GM18873 (cell line): ENCODE results near the gene KRTAP13-3.

Experiments
- ATAC-seq: cut with Tn5 transposase; IDR thresholded peaks from one replicate; pipeline ENCODE4 v1.9.1; 2021; ENCODE audit warnings: mild to moderate bottlenecking, moderate library complexity, moderate number of reproducible peaks; ENCODE audit not compliant: unreplicated experiment, low FRiP score

KRTAP13-3 gene, protein sequence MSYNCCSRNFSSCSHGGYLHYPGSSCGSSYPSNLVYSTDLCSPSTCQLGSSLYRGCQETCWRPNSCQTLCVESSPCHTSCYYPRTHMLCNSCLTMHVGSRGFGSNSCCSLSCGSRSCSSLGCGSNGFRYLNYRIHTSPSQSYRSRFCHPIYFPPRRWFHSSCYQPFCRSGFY

DNA sequence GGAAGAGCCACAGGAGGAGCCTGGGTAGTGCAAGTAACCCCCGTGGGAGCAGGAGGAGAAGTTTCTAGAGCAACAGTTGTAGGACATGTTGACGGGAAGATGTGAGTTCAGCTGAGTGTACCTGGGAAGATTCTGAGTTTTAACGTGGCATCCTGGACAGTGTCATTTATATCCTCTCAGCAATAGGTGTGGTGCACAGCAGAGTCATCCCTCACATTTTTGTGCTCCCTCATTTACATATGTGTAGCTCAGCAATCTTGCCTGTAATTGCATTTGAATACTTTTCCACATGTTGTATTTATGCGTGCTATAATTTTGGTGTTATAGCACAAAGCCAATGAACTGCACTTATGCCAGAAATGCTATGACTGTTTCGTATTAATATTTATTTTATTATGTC, at the start of gene KRTAP13-3:
TSS of gene KRTAP13-3 (minus strand) at position 101 of the 400 bp plus-strand sequence. CDS start at position 87, 14 bp downstream.
- ATAC-seq: no peak

DNA sequence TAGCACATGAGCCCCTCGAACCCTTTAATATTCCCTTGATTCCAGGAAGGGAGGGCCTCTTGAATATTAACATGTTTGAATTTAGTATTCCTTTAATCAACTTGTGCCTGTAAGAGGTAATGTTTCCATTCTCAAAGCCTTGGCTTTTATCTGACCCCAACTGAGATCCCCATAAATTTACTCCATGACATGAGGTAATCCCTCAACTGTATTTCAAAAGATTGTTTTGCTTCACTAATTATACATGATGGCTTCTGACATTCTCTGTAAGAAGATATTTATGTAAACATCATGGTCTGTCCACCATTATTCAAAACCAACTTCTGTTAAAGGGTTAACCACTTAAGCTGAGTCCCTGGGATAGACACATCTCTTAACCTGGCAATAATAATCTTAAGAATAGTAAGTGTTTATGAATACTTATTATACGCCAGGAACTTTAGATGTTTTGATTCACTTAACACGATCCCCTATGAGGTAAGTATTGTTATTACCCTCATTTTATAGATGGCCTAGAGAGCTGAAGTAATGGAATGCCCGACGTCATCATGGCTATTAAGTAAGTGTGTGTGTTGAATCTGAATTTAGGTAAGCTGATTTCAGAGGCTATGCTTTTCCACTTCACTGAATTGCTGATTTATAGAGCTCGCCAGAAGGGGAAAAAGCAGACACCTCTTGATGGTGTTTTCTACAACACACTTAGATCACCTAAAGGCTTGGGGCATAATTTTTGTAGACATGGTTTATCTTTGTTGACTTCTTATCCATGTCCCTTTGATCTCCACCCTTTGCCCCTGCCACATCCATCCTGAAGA, 43.4 kb upstream of the KRTAP13-3 start:
- no peak for ATAC-seq

DNA sequence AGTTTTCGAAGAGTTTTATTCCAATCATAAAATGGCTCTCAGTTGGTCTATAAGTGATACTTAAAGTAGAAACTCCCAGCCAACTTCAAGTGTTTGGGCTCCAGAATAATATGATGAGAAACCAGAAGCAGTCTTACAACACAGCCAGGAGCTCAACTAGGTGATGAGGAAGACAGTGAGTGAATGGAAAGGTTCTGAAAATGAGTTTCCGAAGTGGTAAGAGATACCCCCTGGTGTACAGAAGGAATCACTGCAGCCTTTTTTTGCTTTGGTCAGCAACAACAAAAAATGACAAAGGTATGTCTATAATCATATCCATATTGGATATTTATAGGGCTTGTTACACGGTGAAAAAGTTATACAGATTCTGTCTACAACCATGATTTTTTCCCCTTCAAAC, 38.0 kb upstream of the KRTAP13-3 start:
- no peak for ATAC-seq

DNA sequence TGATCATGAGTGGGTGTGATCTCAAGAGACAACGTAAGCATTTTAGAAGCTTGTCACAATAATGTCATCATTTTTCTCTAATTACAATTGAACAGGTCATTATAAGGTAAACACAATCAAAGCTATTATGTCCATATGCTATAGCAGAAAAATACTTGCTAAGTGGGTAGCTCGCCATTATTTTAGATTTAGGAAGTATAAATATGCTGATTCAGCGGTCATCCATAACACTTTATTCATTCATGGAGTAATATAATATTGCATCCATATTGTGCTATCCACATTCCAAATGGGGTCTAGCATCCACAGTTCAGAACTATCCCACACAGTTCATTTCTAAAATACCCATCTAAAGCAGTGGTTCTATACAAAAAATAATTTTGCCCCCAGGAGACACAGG, 22.8 kb upstream of the KRTAP13-3 start:
- no peak for ATAC-seq

DNA sequence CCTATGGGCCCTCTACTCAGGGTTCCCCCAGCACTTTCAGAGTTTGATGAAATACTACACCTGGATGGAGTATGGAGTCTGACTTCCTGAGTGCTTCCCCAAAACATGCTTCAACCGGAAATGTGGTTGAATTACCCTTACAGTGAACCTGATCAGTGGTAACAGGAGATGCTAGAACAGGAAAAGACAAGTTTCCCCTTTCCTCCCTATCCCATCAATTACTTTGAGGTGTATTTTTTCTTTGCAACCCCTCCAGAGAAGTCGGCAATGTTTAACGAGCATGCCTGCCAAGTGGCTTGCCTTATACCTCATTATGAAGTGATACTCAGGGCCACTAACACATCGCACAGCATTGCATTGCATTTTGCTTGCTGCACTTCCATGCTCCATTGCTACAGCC, 21.3 kb upstream of the KRTAP13-3 start:
- ATAC-seq: no peak

DNA sequence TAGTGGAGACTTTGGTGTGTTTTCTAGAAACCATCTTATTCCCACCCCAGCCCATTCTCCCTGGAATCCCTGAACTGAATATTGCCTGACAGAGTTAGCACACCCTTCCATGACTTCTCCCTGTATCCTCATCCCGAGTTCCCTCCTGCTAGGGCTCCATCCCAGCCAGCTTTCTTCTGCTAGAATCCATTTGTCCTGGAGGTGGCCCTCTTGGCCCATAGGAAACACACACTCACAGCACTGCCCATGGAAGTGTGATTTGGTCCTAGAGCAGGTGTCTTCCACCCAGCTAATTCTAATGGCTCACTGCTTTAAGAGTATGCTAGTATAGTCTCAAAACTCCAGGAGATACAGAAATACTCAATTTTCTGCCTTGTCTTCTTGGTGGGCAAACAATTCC, 18.5 kb upstream of the KRTAP13-3 start:
- ATAC-seq: no peak

DNA sequence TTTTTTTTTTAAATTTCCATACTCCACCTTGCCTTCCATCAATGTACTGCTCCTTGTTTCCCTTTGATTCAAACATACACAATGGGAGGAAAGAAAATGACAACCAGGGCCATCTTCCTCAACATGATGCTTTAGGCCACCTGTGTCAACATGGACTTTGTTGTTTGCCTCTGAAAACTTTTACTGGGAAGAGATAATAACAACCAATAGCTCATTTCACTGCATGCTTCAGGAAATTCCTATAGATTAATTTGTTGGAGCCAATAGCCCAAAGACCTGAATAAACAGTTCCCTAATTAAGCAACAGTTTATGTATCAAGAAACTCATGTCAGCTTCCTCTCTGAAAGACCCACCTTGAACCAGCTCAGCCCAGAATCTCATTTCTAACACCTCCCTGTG, 17.5 kb upstream of the KRTAP13-3 start:
- ATAC-seq: no peak

DNA sequence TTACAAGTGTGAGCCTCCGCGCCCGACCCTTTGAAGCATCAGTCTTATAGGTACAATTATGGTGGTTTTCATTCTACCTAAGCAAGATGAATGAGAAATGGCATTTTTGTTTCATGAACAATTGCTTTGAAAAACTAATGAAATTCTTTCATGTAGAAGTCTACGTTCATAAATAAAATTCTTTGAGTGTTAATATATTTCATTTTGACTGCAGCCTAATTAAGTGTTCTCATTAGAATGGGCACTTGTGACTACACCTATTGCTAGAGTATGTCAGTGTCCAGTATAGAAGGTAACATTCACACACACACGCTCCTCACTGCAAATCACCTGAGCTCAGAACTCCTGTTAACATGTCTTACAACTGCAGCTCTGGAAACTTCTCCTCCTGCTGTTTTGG, 14.2 kb upstream of the KRTAP13-3 start, which contains the start of gene KRTAP15-1:
TSS of gene KRTAP15-1 (plus strand) at position 301 of the 400 bp plus-strand sequence. CDS start at position 354, 53 bp downstream.
- no peak for ATAC-seq

DNA sequence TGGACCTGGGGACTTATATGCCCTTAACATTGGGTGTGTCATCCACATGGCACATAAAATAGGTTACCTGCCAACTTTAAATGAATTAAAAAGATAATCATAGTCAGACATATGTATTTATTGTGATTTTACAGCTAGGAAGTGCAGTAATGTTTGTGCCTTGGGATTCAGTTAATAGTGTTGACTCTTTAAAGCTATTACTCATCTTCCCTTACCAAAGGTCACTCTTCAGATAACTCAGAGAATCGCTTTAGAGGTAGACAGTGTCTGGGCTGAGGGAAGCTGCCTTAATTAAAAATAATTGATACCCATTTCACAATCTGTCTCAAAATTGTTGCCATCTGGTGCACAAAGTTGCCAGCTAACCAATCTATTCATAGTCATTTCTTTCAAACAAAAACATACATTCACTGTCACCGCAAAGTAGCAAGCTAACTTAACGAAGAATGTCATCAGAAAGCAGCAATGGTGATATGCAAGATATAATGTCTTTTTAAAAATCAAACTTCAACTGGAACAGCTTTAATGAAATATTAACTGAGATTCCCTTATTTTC, 11.4 kb upstream of the KRTAP13-3 start:
- ATAC-seq: no peak

DNA sequence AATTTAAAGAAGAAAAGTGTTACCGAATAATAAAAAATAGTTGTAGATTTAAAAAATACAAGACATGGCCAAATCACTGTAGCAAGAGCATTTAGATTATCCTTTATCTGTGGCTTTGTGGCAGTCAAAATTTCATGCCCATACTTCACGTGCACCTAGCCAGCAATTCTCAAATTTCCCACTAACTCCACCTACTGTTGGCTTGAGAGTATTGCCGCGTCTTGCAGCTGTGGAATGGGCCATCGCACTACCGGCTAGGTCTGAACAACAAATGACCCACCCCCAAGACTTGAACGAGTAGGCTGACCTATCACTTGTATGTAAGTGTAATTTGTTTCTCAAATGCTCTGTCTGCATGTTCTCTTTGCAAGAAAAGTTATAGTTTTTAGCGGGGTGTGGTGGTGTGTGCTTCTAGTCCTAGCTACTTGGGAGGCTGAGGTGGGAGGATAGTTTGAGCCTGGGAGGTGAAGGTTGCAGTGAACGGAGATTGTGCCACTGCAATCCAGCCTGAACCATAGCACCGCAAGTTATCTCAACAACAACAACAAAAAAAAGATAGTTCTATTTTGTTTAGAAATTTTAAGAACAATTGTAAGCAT, 8.4 kb upstream of the KRTAP13-3 start:
- no peak for ATAC-seq

DNA sequence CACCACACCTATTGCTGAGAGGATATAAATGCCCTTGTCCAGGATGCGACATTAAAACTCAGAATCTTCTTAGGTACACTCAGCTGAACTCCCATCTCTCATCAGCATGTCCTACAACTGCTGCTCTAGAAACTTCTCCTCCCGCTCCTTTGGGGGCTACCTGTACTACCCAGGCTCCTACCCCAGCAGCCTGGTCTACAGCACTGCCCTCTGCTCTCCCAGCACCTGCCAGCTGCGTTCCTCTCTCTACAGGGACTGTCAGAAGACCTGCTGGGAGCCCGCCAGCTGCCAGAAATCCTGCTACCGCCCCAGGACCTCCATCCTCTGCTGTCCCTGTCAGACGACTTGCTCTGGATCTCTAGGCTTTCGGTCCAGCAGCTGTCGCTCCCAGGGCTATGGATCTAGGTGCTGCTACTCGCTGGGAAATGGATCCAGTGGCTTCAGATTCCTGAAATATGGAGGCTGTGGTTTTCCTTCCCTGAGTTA, 4.5 kb upstream of the KRTAP13-3 start, which contains the start of gene KRTAP13-4:
TSS of gene KRTAP13-4 (plus strand) at position 51 of the 486 bp plus-strand sequence. CDS start at position 107, 56 bp downstream.
- ATAC-seq: no peak

DNA sequence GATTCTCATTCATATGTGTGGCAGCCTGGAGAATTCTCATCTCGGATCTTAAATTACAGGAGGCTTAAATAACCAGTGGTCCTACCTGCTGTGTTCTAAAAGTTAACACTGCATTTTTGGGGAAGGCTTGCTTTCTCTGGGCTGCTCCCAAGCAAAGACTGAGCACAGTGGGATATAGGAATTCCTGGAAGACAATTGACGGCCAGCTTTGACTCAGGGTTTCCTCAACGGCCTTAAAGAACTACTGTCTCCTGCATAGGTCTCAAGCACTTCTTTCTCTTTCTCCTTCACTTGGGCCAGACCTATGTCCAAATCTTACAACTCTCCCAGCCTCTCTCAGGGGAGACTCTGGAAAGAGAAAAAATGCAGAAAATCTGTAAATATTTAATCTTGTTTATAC, 1.0 kb upstream of the KRTAP13-3 start:
- no peak for ATAC-seq

DNA sequence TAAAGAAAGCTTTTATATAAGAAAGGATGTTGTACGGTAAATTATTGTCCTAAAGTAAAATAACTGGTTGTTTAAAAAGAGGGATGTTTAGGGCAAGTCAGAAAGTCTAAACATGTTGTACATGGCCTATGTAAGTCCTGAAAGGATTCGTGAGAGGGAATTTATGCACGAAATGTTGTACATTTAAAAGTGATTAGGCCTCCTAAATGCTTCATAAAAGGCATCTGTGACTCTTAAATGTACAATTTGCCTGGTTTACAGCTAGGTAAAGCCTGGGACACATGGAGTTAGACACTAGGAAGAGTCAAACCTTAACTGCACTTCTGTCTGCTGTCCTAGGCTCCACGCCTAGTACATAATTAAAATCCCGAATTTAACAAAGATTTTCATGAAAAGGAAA, 9.7 kb downstream of the KRTAP13-3 start:
- ATAC-seq: no peak

DNA sequence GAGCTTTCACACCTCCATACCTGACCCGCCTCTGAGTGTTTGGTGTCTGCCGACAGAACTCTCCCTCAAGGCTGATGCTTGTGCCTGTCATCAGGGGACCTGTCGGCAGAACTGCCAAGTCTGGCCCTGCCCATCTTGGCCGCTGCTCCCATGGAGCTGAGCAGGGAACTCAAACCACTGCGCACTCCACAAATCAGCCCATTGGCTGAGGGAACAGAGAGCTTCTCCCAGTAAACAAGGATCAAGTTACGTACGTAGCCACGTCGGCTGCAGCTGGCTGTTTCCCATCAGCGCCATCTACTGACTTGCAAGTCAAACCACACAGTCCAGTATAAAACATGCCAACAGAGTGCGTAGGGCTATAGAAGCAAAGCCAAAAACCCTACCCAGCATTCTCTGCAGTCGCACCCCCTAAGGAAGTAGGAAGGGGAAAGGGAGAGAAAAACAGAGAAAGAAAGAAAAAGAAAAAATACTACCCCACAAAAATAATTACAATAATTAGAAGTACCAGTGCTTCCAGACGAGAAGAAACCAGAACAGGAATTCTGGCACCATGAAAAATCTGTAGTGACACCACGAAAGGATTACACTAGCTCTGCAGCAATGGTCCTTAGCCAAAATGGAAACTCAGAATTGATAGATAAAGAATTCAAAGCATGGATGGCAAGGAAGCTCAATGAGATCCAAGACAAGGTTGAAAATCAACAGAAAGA, 16.8 kb downstream of the KRTAP13-3 start:
- no peak for ATAC-seq

DNA sequence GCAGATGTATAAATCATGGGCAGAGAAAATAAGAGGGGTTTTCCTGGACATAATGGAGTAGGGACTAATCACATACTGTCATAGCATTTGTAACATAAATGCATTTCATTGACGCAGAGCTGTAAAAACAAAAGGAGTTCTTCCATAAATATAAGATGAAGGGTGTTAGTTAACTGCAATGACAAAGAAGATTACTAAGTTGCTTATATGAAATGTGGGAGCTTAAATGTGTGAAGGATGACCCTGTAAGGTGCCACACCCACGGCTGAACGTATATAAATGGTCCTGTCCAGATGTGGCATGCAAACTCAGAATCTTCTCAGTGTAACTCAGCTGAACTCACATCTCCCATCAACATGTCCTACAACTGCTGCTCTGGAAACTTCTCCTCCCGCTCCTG, 30.0 kb downstream of the KRTAP13-3 start, which contains the start of gene KRTAP13-1:
TSS of gene KRTAP13-1 (plus strand) at position 301 of the 400 bp plus-strand sequence. CDS start at position 357, 56 bp downstream.
- no peak for ATAC-seq

DNA sequence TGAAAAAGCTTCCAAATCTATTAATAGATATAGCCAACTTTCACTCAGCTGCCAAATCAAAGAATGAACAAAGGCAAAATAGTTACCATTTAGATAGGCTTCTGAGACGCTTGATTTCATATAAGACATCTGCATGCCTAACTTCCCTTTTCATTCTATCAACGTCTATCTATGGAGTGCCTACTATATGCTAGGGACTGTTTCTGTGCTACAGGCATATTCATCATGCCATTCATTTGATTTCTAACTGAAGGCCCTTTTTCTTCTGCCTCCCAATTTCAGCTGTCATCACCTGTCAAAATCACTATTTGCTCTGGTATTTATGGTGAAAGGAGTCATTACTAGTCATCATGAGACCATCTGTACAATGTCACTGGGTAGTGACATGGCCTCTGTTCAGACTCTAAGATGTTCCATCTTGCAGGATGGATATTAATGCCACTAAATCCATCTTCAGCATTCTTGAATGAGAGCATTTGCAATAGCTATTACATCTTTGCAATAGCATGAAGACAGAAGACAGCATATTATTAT, 34.2 kb downstream of the KRTAP13-3 start:
- no peak for ATAC-seq

DNA sequence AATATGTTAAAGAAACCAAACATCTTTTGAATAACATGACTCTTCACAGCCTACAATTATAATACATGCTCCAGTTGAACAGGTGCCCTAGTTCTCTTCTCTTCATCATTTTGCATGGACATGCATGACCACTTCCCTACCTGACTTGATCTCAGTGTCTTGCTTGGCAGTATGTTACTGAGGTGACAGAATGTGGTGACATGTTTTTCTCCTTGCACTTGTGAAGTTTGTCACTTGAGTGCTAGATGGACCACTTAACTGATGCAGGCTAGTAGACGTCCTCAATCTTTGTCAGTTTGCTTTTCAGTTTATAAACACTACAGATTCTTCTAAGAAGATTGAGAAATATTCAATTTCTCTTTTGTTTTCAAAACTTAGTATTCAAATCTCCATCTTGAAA, 43.5 kb downstream of the KRTAP13-3 start:
- no peak for ATAC-seq
